LoVo (cell line): ENCODE data around the gene LYST.
A peak's percentile ranks its signal among the peaks of the same experiment; 100 is the strongest.

Experiments
- DNase-seq: peaks from one replicate; pipeline ENCODE4 v3.0.0-alpha.2; 2016; ENCODE audit warnings: low spot score

LYST gene

DNA sequence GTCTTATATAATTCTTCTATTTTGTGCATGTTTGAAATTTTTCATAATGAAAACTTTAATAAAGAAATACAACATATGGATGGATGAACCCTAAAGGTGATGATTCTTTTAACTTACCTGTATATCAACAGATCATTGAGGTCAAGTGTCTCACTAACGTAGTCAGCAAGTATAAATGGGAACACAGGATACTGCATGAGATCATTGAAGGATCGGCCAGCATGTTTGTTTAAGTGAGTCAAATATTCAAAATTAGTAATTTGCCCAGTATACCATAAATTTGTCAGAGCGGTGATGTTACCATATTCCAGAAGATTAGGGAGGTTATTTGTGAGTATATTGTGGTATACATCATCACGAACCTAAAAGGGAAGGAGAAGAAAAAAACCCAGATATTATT, 146.2 kb downstream of the LYST start:
- no peak for DNase-seq

DNA sequence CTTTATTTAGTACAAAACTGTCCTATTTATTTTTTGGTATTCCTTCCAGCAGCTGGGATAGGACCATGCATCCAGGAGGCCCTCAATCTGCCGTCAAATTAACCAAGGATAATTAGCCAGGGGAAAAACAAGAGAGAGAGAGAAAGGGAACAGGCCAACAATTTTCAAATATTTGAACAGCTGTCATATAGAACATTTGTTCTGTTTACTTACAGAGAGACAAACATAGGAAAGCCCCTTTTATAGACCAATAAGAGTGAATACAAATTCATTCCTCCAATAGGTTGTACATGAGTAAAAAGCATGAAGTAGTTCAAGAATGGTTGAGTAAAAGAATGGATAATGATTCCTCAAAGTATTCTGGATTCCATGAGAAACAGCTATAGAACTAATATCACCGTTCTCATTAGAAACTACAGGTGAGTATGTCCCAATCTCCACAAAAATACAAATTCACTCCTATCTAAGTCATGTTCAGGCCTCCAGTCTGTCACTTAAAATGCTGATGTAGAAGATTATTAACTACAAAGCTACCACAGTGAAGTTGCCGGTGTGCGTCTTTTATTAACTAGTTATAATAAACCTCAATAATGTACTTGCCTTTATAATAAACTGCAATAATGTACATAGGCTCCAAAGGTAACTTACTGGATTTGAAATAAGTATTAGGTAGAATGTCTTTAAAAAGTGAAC, 152.4 kb downstream of the LYST start:
- no peak for DNase-seq

GRCh38 chr1:235712812-235713211, 153.9 kb downstream of the LYST start:
- DNase-seq = no peak

- DNase-seq = no peak
These were observed 156.0 kb downstream of the LYST start for GRCh38 chr1:235710687-235711086.

DNA sequence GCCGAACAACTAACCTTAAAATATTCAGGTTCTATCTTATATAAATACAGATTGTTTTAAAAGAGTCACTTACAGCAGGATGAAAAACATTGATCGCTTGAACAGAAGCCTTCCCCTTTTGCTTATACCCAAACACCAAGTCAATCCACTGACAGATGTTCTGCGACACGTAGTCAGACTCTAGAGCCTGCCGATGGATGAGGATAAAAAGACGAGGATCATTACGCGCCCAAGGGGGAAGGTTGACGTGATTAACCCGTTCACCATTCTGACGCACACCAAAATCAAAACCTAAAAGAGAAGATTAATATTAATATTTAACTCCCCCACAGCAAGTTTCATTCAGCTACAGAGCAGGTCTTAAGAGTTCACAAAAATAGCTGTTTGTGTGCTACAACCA, 157.7 kb downstream of the LYST start:
- DNase-seq = no peak

GRCh38 chr1:235708390-235708962, 158.2 kb downstream of the LYST start:
- DNase-seq = peak; percentile 64

DNA sequence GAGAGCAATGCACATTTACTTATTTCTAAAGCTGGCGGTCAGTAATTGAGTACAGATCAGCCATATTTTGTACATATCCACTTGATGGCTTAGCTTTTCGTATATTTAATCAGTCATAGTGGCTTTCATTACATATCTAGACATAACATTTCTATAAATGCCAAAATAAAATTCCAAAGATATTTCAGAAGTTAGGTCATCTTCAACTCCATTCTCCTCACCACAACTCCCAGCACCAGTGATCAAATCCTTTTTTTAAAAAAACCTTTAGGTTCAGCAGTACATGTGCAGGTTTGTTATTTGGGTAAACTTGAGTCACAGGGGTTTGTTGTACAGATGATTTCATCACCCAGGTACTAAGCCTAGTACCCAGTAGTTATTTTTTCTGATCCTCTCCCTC, 163.2 kb downstream of the LYST start:
- no peak for DNase-seq

GRCh38 chr1:235702412-235702811, 164.3 kb downstream of the LYST start:
- DNase-seq = no peak

- no peak for DNase-seq
These were observed 169.2 kb downstream of the LYST start for GRCh38 chr1:235697508-235697907.

DNA sequence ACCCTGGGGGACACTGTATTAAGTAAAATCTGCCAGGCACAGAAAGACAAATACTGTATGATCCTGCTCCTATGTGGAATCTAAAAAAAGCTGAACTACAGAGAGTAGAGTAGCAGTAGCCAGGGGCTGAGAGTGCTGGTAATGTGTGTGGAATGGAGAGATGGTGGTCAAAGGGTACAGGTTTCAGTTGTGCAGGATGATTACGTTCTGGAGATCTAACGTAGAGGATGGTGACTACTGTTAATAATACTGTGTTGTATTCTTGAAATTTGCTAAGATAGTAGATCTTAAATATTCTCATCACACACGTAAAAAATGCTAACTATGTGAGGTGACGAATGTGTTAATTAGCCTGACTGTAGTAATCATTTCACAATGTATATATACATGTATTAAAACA, 177.3 kb downstream of the LYST start:
- DNase-seq = no peak

DNA sequence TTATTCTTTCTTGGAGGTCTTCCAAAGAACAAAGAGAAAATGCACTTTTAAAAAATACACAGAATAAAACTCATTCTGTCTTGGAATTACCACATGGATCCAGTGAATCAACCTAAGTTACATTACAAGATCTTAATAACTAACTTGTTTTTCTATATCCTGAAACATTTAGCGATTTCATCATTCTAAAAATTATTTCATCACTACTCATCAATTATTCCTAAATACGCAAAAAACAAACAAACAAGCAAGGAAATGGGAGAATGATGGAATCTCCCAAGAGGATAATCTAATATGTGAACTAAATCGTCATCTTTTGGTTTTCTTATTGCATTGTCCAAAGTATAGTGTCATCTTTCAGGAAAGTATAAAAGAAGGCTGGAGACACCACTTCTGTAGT, 178.6 kb downstream of the LYST start:
- DNase-seq = no peak

DNA sequence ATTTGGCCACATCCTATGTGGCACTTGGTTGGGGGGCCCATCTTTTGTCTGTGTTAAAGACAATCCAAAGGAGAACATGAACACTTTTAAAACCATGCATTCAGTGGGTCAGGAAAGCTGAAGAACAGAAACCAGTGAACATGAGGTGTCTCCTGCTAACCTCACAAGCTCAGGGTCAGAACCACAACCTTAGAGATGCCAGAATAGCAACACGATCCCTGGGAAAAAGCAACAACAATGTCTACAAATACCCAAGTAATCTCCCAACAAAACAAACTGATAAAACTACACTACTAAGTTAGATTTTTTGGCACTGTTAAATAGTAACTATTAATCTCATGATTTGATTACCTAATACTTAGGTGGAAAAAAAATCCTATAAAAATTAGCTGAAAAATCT, 183.1 kb downstream of the LYST start:
- DNase-seq = no peak

GRCh38 chr1:235682216-235682615, 184.5 kb downstream of the LYST start:
- DNase-seq = no peak

- no peak for DNase-seq
These were observed 187.1 kb downstream of the LYST start for GRCh38 chr1:235679644-235680043.

GRCh38 chr1:235679005-235679404, 187.7 kb downstream of the LYST start:
- DNase-seq = no peak

GRCh38 chr1:235675152-235675890, 191.4 kb downstream of the LYST start:
- peak; percentile 62 for DNase-seq

DNA sequence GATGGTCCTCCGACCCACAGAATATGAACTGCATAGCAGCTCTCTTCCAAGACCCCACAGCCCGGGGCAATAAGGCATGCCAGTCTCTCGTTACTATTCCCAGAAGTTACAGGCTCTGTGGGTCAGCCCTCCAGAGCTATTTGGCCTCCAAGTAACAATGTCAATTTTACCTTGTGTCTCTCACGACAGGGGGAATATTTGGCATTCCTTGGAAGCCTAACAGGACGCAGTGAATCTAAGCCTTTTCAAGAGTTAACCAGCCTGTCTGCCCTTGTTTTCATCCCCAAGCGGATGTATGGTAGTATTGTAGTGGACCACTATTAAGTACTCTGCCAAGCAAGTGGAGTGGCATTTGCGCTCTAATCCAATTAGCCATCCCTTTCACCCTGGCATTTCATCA, 192.7 kb downstream of the LYST start:
- no peak for DNase-seq

- no peak for DNase-seq
These were observed 194.7 kb downstream of the LYST start for GRCh38 chr1:235671992-235672391.

DNA sequence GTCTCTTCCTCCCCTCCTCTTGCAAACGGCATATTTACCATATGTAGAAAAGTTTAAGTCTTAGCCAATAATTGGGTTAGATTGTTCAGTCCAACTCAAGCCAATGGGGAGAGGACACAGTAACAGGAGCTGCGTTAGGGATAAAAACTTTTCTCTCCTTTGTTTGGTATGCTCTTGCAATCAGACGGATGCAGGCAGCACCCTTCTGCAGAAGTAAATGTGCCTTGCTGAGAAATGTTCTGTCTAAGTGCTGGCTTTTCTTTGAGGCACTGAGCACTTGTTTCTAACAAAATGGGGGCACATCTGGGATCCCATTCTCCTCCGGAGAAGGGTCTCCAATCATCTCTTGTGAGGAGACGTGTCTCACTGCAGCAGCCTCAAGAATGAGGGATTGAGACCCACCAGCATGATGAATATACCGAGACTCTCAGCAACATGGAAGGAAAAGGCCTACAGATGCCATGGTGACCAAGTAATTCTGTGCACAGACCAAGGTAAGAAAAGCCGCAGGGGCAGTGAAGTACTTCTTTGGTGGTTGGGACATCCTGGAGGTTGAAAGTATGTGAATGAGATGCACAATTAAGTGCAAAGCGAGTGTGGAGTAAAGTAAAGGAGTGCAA, 196.4 kb downstream of the LYST start:
- DNase-seq = no peak

- no peak for DNase-seq
These were observed 197.4 kb downstream of the LYST start for GRCh38 chr1:235669277-235669676.

DNA sequence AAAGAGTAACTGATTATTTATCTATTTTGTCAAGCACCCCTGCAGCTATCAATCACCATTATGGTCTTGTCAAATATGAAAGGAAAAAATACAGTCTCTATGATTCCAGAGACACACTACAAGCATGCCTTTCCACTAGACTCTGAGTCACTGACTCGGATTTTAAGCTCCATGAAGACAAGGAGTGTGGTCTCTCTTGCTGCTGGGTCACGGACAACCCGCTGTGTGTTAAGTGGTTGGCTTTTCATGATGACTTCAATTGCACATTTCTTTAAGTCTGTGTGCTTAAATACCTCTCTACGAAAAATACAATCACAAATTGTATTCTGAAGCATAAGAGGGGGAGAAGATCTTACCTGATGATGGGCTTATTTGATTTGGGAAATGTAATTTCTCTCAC, 203.1 kb downstream of the LYST start:
- no peak for DNase-seq

DNA sequence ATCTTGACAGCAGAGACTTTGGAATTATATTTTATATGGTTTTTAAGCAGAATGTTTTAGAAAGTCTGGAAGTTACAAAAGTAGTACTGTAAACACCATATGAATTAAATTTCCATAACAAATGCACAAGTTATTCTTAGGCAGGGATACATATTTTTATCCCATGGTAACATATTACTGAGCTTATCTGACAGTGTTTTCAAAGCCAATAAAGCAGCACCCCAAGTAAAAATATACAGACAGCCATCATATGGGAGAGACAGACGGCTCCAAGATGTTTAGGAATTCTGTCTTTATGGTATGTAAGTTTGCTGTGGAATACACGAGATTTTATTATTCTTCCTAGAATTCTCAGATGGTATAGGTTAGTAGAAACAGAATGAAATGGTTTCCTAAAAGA, 205.1 kb downstream of the LYST start:
- no peak for DNase-seq

- no peak for DNase-seq
These were observed 207.4 kb downstream of the LYST start for GRCh38 chr1:235659186-235659771.
